GM18508 (cell line): Measurements from ENCODE around the gene ELFN1.

Experiments used
- ATAC-seq: cut with Tn5 transposase; IDR thresholded peaks from one replicate; pipeline ENCODE4 v1.9.1; 2021; ENCODE audit warnings: moderate number of reproducible peaks; ENCODE audit not compliant: insufficient read depth, unreplicated experiment

The ELFN1 gene

GRCh38 chr7:1737523-1737922 lies 67.4 kb downstream of the ELFN1 start:
- no peak for ATAC-seq

- no peak for ATAC-seq
Observed at GRCh38 chr7:1737956-1738355, 67.9 kb downstream of the ELFN1 start.

GRCh38 chr7:1738511-1738910 lies 68.4 kb downstream of the ELFN1 start:
- no peak for ATAC-seq

GRCh38 chr7:1738956-1739355 lies 68.9 kb downstream of the ELFN1 start:
- ATAC-seq: no peak

- no peak for ATAC-seq
Observed at GRCh38 chr7:1739593-1739992, 69.5 kb downstream of the ELFN1 start.

GRCh38 chr7:1740214-1740613 lies 70.1 kb downstream of the ELFN1 start:
- no peak for ATAC-seq

GRCh38 chr7:1741246-1741645 lies 71.2 kb downstream of the ELFN1 start:
- no peak for ATAC-seq

GRCh38 chr7:1741751-1742554 lies 71.9 kb downstream of the ELFN1 start:
- ATAC-seq: no peak

GRCh38 chr7:1742555-1743303 lies 72.7 kb downstream of the ELFN1 start:
- ATAC-seq: no peak

- ATAC-seq: no peak
Observed at GRCh38 chr7:1743481-1744230, 73.6 kb downstream of the ELFN1 start.

- no peak for ATAC-seq
Observed at GRCh38 chr7:1744296-1745017, 74.4 kb downstream of the ELFN1 start.

- no peak for ATAC-seq
Observed at GRCh38 chr7:1745018-1745532, 75.0 kb downstream of the ELFN1 start.

GRCh38 chr7:1745576-1746490 lies 75.8 kb downstream of the ELFN1 start:
- ATAC-seq: no peak

- ATAC-seq: no peak
Observed at GRCh38 chr7:1746491-1746975, 76.5 kb downstream of the ELFN1 start.

GRCh38 chr7:1747004-1747801 lies 77.1 kb downstream of the ELFN1 start:
- ATAC-seq: no peak

GRCh38 chr7:1748076-1748838 lies 78.2 kb downstream of the ELFN1 start:
- ATAC-seq: no peak

GRCh38 chr7:1748839-1749173 lies 78.7 kb downstream of the ELFN1 start:
- ATAC-seq: no peak
